SK-N-SH (cell line): Measurements from ENCODE around the gene NAT8L. TPM values are rescaled to one million over a fixed set of nuclear protein-coding genes. Genes with fewer than 3 reads are reported as not detected.

ENCODE experiments used
- CTCF ChIA-PET: fragments of 300-600, 350-600 bp; formaldehyde crosslinking; extraction: SDS; loops from one replicate; lab custom pipeline; 2021; lab: Yijun Ruan, JAX
- POLR2A ChIA-PET: fragments of 350-600 bp; sonication (Branson Sonifier 250); formaldehyde crosslinking; extraction: SDS; loops from one replicate; lab custom pipeline; 2020; ENCODE audit warnings: antibody characterized with exemption, inconsistent platforms; lab: Yijun Ruan, JAX
- DNase-seq: peaks from one replicate; pipeline ENCODE4 v3.0.0; 2012
- H2AFZ ChIP-seq: fragments of 200-600 bp; sonication (generic); 2 replicates; pipeline ENCODE4 v1.8.1; 2016; ENCODE audit warnings: antibody characterized with exemption, mild to moderate bottlenecking, low read depth
- H3F3A ChIP-seq: fragments of 200-600 bp; sonication (generic); replicated peaks from 2 replicates; pipeline ENCODE3; 2016; ENCODE audit warnings: antibody characterized with exemption, mild to moderate bottlenecking; ENCODE audit not compliant: insufficient read depth
- H3K27ac ChIP-seq, 2 experiments: fragments of 200-500 bp in 1 of 2; fragments of 200-600 bp in 1 of 2; sonication (Bioruptor generic) in 1 of 2; sonication (generic), shearing (Covaris generic) in 1 of 2; 2 replicates each; pipeline versions ENCODE4 v1.5.1 to v1.6.1; 2014 to 2016; ENCODE audit warnings: low read depth in 2 of 2, inconsistent platforms in 1 of 2, low read length in 1 of 2, mild to moderate bottlenecking in 1 of 2, mixed read lengths in 1 of 2
- H3K27me3 ChIP-seq: fragments of 200-600 bp; sonication (generic), shearing (Covaris generic); 2 replicates; pipeline ENCODE4 v1.6.1; 2016; ENCODE audit warnings: mixed run types; ENCODE audit not compliant: insufficient read depth
- H3K36me3 ChIP-seq, 2 experiments: fragments of 200-500 bp in 1 of 2; fragments of 200-600 bp in 1 of 2; sonication (Bioruptor generic) in 1 of 2; sonication (generic) in 1 of 2; replicated peaks in 1 of 2; 2 replicates each; pipeline versions ENCODE3 to v1.5.1; 2014 to 2016; ENCODE audit warnings: low read length in 1 of 2, mild to moderate bottlenecking in 1 of 2; ENCODE audit not compliant: insufficient read depth in 2 of 2, control insufficient read depth in 1 of 2
- H3K4me1 ChIP-seq, 2 experiments: fragments of 200-500 bp in 1 of 2; fragments of 200-600 bp in 1 of 2; sonication (Bioruptor generic) in 1 of 2; sonication (generic), shearing (Covaris generic) in 1 of 2; 2 replicates each; pipeline versions ENCODE4 v1.5.1 to v1.6.1; 2014 to 2016; ENCODE audit warnings: low read depth in 1 of 2, low read length in 1 of 2, mixed run types in 1 of 2; ENCODE audit not compliant: insufficient read depth in 2 of 2, control insufficient read depth in 1 of 2
- H3K4me2 ChIP-seq: fragments of 200-600 bp; sonication (generic), shearing (Covaris generic); 2 replicates; pipeline ENCODE4 v1.6.1; 2017; ENCODE audit warnings: mixed run types
- H3K4me3 ChIP-seq, 2 experiments: fragments of 200-500 bp in 1 of 2; fragments of 200-600 bp in 1 of 2; sonication (Bioruptor generic) in 1 of 2; sonication (generic), shearing (Covaris generic) in 1 of 2; 2 replicates each; pipeline versions ENCODE4 v1.5.1 to v1.8.1; 2014 to 2016; ENCODE audit warnings: low read depth in 2 of 2, inconsistent platforms in 1 of 2, low read length in 1 of 2, mild to moderate bottlenecking in 1 of 2, mixed read lengths in 1 of 2, moderate library complexity in 1 of 2
- H3K79me2 ChIP-seq: fragments of 200-600 bp; sonication (generic); 2 replicates; pipeline ENCODE4 v1.8.1; 2017; ENCODE audit warnings: mild to moderate bottlenecking; ENCODE audit not compliant: insufficient read depth
- H3K9ac ChIP-seq: fragments of 200-600 bp; sonication (generic); 2 replicates; pipeline ENCODE4 v1.6.1; 2017; ENCODE audit warnings: mixed run types
- H3K9me2 ChIP-seq: fragments of 200-600 bp; sonication (generic); 2 replicates; pipeline ENCODE4 v1.6.1; 2017; ENCODE audit warnings: mixed run types
- H3K9me3 ChIP-seq: fragments of 200-600 bp; sonication (generic); 2 replicates; pipeline ENCODE4 v1.6.1; 2017; ENCODE audit warnings: mixed run types, mild to moderate bottlenecking, moderate library complexity
- H4K20me1 ChIP-seq: fragments of 200-600 bp; sonication (generic); 2 replicates; pipeline ENCODE4 v1.6.1; 2017; ENCODE audit warnings: mild to moderate bottlenecking, mixed run types; ENCODE audit not compliant: insufficient read depth
- CHD2 ChIP-seq: fragments of 150-350 bp; IDR thresholded peaks from 2 replicates; pipeline ENCODE4 v1.6.1; 2018; ENCODE audit warnings: low read length; ENCODE audit not compliant: partially characterized antibody
- EP300 ChIP-seq, 2 experiments: IDR thresholded peaks; 2 replicates each; pipeline versions ENCODE4 v1.4.0 to v1.6.1; 2012; ENCODE audit warnings: borderline replicate concordance in 1 of 2, low read depth in 1 of 2, low read length in 1 of 2
- EZH2phosphoT487 ChIP-seq: fragments of 200-600 bp; sonication (generic); IDR thresholded peaks from 2 replicates; pipeline ENCODE4 v1.6.1; 2017; ENCODE audit warnings: low read depth, mixed run types, mild to moderate bottlenecking, antibody characterized with exemption, moderate library complexity, borderline replicate concordance
- JUND ChIP-seq: IDR thresholded peaks from 2 replicates; pipeline ENCODE4 v1.4.0; 2012
- MEF2A ChIP-seq: IDR thresholded peaks from 2 replicates; pipeline ENCODE4 v1.4.0; 2012; ENCODE audit warnings: low read depth, borderline replicate concordance
- MXI1 ChIP-seq: IDR thresholded peaks from 2 replicates; pipeline ENCODE4 v1.6.1; 2012; ENCODE audit warnings: mild to moderate bottlenecking, low read depth, low read length, improper control_type of control experiment
- RAD21 ChIP-seq: IDR thresholded peaks from 2 replicates; pipeline ENCODE4 v1.6.1; 2012; ENCODE audit warnings: mild to moderate bottlenecking, low read length
- RFX5 ChIP-seq: IDR thresholded peaks from 2 replicates; pipeline ENCODE4 v1.6.1; 2012; ENCODE audit warnings: mild to moderate bottlenecking, improper control_type of control experiment, low read length
- RXRA ChIP-seq: IDR thresholded peaks from 2 replicates; pipeline ENCODE4 v1.4.0; 2012; ENCODE audit warnings: low read depth, mild to moderate bottlenecking, borderline replicate concordance
- SIN3A ChIP-seq: IDR thresholded peaks from 2 replicates; pipeline ENCODE4 v1.6.1; 2012; ENCODE audit warnings: low read depth, mild to moderate bottlenecking, low read length, moderate library complexity, borderline replicate concordance
- TAF1 ChIP-seq: IDR thresholded peaks from 2 replicates; pipeline ENCODE4 v1.6.1; 2012; ENCODE audit warnings: low read depth, mild to moderate bottlenecking, low read length, moderate library complexity, borderline replicate concordance
- TEAD4 ChIP-seq: IDR thresholded peaks from 2 replicates; pipeline ENCODE4 v1.4.0; 2012; ENCODE audit warnings: mild to moderate bottlenecking, borderline replicate concordance; ENCODE audit not compliant: insufficient read depth
- WGBS: methylation state at CpG from one replicate; pipeline ENCODE4 v1.1.6; 2017; ENCODE audit warnings: low lambda C conversion rate; 5-methylcytosine and 5-hydroxymethylcytosine counted together
- polyA plus RNA-seq, 3 experiments: library from polyadenylated mRNA; depleted of rRNA; stranded (reverse); fragments of >200 nt; gene quantifications; 2 replicates each; pipeline ENCODE4 v1.2.3, GENCODE V29; 2012
- TF ChIP-seq, protein P1 (sequence below): IDR thresholded peaks from 2 replicates; pipeline ENCODE4 v1.4.0; 2012; ENCODE audit warnings: low read depth, borderline replicate concordance
- TF ChIP-seq, protein P2 (sequence below): IDR thresholded peaks from 2 replicates; pipeline ENCODE4 v1.6.1; 2012; ENCODE audit warnings: mild to moderate bottlenecking, low read depth, low read length, moderate library complexity
- TF ChIP-seq, protein P3 (sequence below): fragments of 150-350 bp; IDR thresholded peaks from 2 replicates; pipeline ENCODE4 v1.6.1; 2016; ENCODE audit warnings: mild to moderate bottlenecking, low read depth, low read length
- TF ChIP-seq, protein P4 (sequence below): IDR thresholded peaks from 2 replicates; pipeline ENCODE4; 2012

The NAT8L gene
- polyA plus RNA-seq, 1 of the 3 experiments (the other 2 are of a cell fraction): 0.43 TPM

DNA sequence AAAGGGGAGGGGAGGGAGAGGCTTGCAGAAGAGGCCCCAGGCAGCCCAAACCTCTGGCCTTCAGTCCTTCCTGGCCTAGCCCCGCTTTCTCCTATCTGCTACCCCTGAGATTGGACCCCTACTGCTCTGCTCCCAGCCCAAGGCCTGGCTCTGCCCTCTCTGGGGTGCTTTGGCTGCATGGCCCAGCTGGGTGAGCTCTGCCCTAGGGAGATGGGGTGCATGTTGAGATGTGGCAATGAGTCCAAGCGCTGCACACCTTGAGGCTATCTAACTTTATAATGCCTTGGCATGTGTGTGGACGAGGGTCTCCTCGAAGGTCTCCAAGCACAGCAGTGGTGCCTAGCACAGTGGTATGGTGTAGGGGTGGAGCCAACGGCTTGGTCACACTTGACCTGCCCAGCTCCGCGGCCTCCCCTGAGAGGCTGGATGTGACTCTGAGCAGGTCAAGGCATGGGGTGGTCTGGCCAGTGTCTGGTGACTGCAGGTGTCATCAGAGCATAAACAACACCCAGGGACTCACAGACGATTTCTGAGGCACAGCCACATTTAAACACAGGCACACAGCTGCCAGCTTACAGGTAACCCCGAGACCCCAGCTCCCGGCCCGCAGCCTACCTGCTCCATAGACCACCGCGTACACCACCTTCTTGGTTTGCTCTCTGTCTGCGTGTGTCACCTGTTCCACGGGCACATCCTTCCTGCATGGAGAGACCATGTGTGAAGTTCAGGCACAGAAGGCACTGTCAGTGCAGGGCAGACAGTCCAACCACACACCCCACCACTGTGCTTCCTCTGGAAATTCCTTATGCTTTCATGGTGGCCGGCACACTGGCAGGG is 36.3 kb downstream of the NAT8L start:
- no peaks in the 10 kb centered on the region for H3K36me3 ChIP-seq
- 51% methylated on average over 12 of the region's 16 CpGs for WGBS
- DNase-seq: no peak
- no peaks in the 10 kb centered on the region for H3K9me2 ChIP-seq
- H3F3A ChIP-seq: no peaks in the 10 kb centered on the region
- H3K9ac ChIP-seq: no peak overlapping the region
- ChIA-PET CTCF (no interaction called here), POLR2A (no interaction called here)
- H3K27ac ChIP-seq: no peak overlapping the region
- no peaks in the 10 kb centered on the region for H3K4me1 ChIP-seq
- H2AFZ ChIP-seq: no peak overlapping the region
- H3K4me3 ChIP-seq: no peak overlapping the region
- no peaks in the 10 kb centered on the region for H3K79me2 ChIP-seq
- TF ChIP-seq CHD2: no peak
- TF ChIP-seq TAF1: no peak
- TF ChIP-seq, protein P1, sequence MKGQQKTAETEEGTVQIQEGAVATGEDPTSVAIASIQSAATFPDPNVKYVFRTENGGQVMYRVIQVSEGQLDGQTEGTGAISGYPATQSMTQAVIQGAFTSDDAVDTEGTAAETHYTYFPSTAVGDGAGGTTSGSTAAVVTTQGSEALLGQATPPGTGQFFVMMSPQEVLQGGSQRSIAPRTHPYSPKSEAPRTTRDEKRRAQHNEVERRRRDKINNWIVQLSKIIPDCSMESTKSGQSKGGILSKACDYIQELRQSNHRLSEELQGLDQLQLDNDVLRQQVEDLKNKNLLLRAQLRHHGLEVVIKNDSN: no peak
- no peak for TF ChIP-seq RAD21
- no peak for TF ChIP-seq EP300 (IDR thresholded peaks at IDR 0.05; ENCODE audit: borderline replicate concordance in 1 of 2, low read depth in 1 of 2, low read length in 1 of 2)
- no peak for TF ChIP-seq EZH2phosphoT487
- no peak for TF ChIP-seq MEF2A
- TF ChIP-seq, protein P2, sequence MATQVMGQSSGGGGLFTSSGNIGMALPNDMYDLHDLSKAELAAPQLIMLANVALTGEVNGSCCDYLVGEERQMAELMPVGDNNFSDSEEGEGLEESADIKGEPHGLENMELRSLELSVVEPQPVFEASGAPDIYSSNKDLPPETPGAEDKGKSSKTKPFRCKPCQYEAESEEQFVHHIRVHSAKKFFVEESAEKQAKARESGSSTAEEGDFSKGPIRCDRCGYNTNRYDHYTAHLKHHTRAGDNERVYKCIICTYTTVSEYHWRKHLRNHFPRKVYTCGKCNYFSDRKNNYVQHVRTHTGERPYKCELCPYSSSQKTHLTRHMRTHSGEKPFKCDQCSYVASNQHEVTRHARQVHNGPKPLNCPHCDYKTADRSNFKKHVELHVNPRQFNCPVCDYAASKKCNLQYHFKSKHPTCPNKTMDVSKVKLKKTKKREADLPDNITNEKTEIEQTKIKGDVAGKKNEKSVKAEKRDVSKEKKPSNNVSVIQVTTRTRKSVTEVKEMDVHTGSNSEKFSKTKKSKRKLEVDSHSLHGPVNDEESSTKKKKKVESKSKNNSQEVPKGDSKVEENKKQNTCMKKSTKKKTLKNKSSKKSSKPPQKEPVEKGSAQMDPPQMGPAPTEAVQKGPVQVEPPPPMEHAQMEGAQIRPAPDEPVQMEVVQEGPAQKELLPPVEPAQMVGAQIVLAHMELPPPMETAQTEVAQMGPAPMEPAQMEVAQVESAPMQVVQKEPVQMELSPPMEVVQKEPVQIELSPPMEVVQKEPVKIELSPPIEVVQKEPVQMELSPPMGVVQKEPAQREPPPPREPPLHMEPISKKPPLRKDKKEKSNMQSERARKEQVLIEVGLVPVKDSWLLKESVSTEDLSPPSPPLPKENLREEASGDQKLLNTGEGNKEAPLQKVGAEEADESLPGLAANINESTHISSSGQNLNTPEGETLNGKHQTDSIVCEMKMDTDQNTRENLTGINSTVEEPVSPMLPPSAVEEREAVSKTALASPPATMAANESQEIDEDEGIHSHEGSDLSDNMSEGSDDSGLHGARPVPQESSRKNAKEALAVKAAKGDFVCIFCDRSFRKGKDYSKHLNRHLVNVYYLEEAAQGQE: no peak
- TF ChIP-seq, protein P3, sequence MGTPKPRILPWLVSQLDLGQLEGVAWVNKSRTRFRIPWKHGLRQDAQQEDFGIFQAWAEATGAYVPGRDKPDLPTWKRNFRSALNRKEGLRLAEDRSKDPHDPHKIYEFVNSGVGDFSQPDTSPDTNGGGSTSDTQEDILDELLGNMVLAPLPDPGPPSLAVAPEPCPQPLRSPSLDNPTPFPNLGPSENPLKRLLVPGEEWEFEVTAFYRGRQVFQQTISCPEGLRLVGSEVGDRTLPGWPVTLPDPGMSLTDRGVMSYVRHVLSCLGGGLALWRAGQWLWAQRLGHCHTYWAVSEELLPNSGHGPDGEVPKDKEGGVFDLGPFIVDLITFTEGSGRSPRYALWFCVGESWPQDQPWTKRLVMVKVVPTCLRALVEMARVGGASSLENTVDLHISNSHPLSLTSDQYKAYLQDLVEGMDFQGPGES: no peak
- no peak for TF ChIP-seq SIN3A
- no peak for TF ChIP-seq RXRA
- TF ChIP-seq, protein P4, sequence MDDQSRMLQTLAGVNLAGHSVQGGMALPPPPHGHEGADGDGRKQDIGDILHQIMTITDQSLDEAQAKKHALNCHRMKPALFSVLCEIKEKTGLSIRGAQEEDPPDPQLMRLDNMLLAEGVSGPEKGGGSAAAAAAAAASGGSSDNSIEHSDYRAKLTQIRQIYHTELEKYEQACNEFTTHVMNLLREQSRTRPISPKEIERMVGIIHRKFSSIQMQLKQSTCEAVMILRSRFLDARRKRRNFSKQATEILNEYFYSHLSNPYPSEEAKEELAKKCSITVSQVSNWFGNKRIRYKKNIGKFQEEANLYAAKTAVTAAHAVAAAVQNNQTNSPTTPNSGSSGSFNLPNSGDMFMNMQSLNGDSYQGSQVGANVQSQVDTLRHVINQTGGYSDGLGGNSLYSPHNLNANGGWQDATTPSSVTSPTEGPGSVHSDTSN: no peak
- TF ChIP-seq RFX5: no peak
- no peak for TF ChIP-seq TEAD4
- TF ChIP-seq JUND: no peak
- no peak for TF ChIP-seq MXI1
- H3K9me3 ChIP-seq: no peaks in the 10 kb centered on the region
- H3K4me2 ChIP-seq: no peak overlapping the region
- no peaks in the 10 kb centered on the region for H3K27me3 ChIP-seq
- no peaks in the 10 kb centered on the region for H4K20me1 ChIP-seq
